Superior temporal gyrus (tissue), 1 donor: ENCODE measurements around the gene TRUB1.
"Not testable (repeated sequence)": the region's sequence is repeated elsewhere in the genome, so short reads cannot be mapped to it uniquely, and the experiment has no call there.

ENCODE experiments used
- DNase-seq: peaks from one replicate; pipeline ENCODE4 v3.0.0-alpha.2; 2016; ENCODE audit errors: extremely low spot score

TRUB1 gene

GRCh38 chr10:114925587-114926586 lies 12.1 kb upstream of the TRUB1 start:
- DNase-seq: no peak

- no peak for DNase-seq
Measured at GRCh38 chr10:114928818-114929217, 9.2 kb upstream of the TRUB1 start.

GRCh38 chr10:114930320-114930719 lies 7.7 kb upstream of the TRUB1 start:
- DNase-seq: no peak

- DNase-seq: no peak
Measured at GRCh38 chr10:114931072-114931679, 6.8 kb upstream of the TRUB1 start.

- DNase-seq: no peak
Measured at GRCh38 chr10:114932225-114932624, 5.8 kb upstream of the TRUB1 start.

- peak; percentile 71 for DNase-seq
Measured at GRCh38 chr10:114932945-114933344, 5.0 kb upstream of the TRUB1 start.

- DNase-seq: no peak
Measured at GRCh38 chr10:114933588-114933987, 4.4 kb upstream of the TRUB1 start.

GRCh38 chr10:114933995-114934394 lies 4.0 kb upstream of the TRUB1 start:
- not testable (repeated sequence) for DNase-seq

GRCh38 chr10:114938856-114939193 lies 830 bp downstream of the TRUB1 start:
- DNase-seq: no peak

GRCh38 chr10:114940735-114941134 lies 2.7 kb downstream of the TRUB1 start:
- no peak for DNase-seq

- no peak for DNase-seq
Measured at GRCh38 chr10:114943000-114943399, 5.0 kb downstream of the TRUB1 start.

- no peak for DNase-seq
Measured at GRCh38 chr10:114953047-114953446, 15.1 kb downstream of the TRUB1 start.

GRCh38 chr10:114955984-114956383 lies 18.0 kb downstream of the TRUB1 start:
- DNase-seq: no peak

- DNase-seq: no peak
Measured at GRCh38 chr10:114956466-114956865, 18.5 kb downstream of the TRUB1 start.

- no peak for DNase-seq
Measured at GRCh38 chr10:114957122-114957521, 19.1 kb downstream of the TRUB1 start.

- no peak for DNase-seq
Measured at GRCh38 chr10:114957673-114958072, 19.7 kb downstream of the TRUB1 start.

GRCh38 chr10:114962441-114962840 lies 24.4 kb downstream of the TRUB1 start:
- no peak for DNase-seq

- DNase-seq: no peak
Measured at GRCh38 chr10:114963908-114964307, 25.9 kb downstream of the TRUB1 start.

GRCh38 chr10:114967071-114967470 lies 29.1 kb downstream of the TRUB1 start:
- no peak for DNase-seq

GRCh38 chr10:114970515-114970914 lies 32.5 kb downstream of the TRUB1 start:
- no peak for DNase-seq

- DNase-seq: no peak
Measured at GRCh38 chr10:114973306-114973705, 35.3 kb downstream of the TRUB1 start.

GRCh38 chr10:114973997-114974396 lies 36.0 kb downstream of the TRUB1 start:
- no peak for DNase-seq

GRCh38 chr10:114974625-114975024 lies 36.6 kb downstream of the TRUB1 start:
- no peak for DNase-seq
